Measurements from ENCODE around the gene PRDM16. TPM values are rescaled to one million over a fixed set of nuclear protein-coding genes. Genes with fewer than 3 reads are reported as not detected.

Gene PRDM16
- total RNA-seq, 1 donor from 2014 or later, result 21.4 TPM

DNA sequence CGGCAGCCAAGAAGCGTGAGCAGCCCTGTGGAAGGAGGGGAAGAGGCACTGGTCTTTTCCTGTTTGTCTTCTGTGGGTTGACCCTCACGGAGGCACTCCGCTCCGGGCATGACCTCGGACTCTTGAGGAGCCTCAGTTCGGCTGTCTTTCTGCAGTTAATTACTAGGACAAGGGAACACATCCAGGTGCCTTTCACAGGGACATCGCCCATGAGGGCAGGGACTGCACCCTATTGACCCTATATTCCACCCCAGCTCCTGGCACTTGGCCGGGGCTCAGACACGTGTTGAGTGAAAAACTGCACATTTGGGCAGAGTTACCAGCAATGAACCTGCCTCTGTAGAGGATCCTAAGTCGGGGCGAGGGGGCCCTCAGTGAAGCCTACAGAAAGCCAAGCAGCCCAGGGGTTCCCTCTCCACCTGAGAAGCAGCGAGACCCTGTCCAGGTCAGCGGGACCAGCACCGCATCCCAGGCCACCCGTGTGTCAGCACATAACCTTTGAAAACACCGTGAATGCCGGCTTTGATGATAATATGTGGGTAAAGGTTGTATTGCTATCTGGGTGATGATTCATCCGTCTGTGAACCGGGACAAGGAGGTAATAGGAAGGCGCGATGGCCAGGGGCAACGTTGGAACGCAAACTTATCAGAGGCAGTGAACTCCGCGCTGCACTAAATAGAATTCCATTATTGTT is 224.0 kb downstream of the PRDM16 start:
- H3K27ac Mint-ChIP-seq (ENCODE audit: unreplicated experiment), result no peak overlapping the region
- H3K4me1 Mint-ChIP-seq (ENCODE audit: unreplicated experiment), result no peaks in the 10 kb centered on the region
- H3K9me3 Mint-ChIP-seq (ENCODE audit: unreplicated experiment), result no peaks in the 10 kb centered on the region

DNA sequence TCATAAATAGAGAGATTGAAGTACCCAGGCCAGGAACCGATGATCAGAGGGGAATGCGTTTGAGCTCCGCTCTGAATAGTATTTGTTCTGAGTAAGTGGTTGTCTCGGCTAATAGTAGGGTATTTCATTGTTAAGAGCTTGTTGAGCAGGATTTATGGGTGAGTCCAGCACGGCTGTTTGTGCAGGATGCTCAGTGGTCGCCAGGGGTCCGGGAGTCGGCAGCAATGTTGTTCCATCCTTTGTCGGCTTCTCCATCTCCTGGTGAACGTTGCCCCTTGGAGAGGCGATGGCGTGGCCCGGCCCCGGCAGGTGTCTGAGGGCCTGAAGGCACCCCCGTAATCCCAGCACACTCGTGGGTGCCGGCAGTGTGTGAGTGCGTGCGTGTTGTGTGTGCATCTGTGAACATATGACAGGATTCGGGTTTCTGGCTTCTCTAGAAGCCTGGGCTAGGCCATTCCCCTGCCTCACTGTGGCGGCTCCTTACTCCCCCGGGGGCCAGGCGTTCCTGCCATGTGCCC is 224.6 kb downstream of the PRDM16 start:
- H3K36me3 Mint-ChIP-seq (ENCODE audit: low read depth, unreplicated experiment), result no peaks in the 10 kb centered on the region
- no peak overlapping the region for H3K27ac Mint-ChIP-seq (ENCODE audit: unreplicated experiment)
- H3K4me3 Mint-ChIP-seq (ENCODE audit: unreplicated experiment), result no peak overlapping the region
- no peaks in the 10 kb centered on the region for H3K4me1 Mint-ChIP-seq (ENCODE audit: unreplicated experiment)
- H3K9me3 Mint-ChIP-seq (ENCODE audit: unreplicated experiment), result no peaks in the 10 kb centered on the region
- H3K27me3 Mint-ChIP-seq (ENCODE audit: unreplicated experiment), result peaks cover 15% of the 10 kb centered on the region
- TF ChIP-seq CTCF (IDR thresholded peaks at IDR 0.05; ENCODE audit: unreplicated experiment), result no peak
- no peak for DNase-seq (ENCODE audit: low spot score)

More for the DNA sequence above, 224.0 kb downstream of the PRDM16 start:
- Mint-ChIP-seq H3K36me3 (ENCODE audit: low read depth, unreplicated experiment) (no peaks in the 10 kb centered on the region), H3K4me3 (ENCODE audit: unreplicated experiment) (no peak overlapping the region), H3K27me3 (ENCODE audit: unreplicated experiment) (peaks cover 17% of the 10 kb centered on the region)
- DNase-seq (ENCODE audit: low spot score), result no peak
- TF ChIP-seq CTCF (IDR thresholded peaks at IDR 0.05; ENCODE audit: unreplicated experiment), result no peak

- Mint-ChIP-seq H3K4me3 (ENCODE audit: unreplicated experiment) (no peak overlapping the region), H3K27ac (ENCODE audit: unreplicated experiment) (no peak overlapping the region), H3K27me3 (ENCODE audit: unreplicated experiment) (peaks cover 15% of the 10 kb centered on the region), H3K9me3 (ENCODE audit: unreplicated experiment) (no peaks in the 10 kb centered on the region), H3K4me1 (ENCODE audit: unreplicated experiment) (no peaks in the 10 kb centered on the region), H3K36me3 (ENCODE audit: low read depth, unreplicated experiment) (no peaks in the 10 kb centered on the region)
- no peak for TF ChIP-seq CTCF (IDR thresholded peaks at IDR 0.05; ENCODE audit: unreplicated experiment)
- no peak for DNase-seq (ENCODE audit: low spot score)
Measured at GRCh38 chr1:3294450-3294849, 225.4 kb downstream of the PRDM16 start.

- H3K9me3 Mint-ChIP-seq (ENCODE audit: unreplicated experiment), result no peaks in the 10 kb centered on the region
- H3K27me3 Mint-ChIP-seq (ENCODE audit: unreplicated experiment), result peaks cover 15% of the 10 kb centered on the region
- no peaks in the 10 kb centered on the region for H3K36me3 Mint-ChIP-seq (ENCODE audit: low read depth, unreplicated experiment)
- no peak overlapping the region for H3K27ac Mint-ChIP-seq (ENCODE audit: unreplicated experiment)
- H3K4me1 Mint-ChIP-seq (ENCODE audit: unreplicated experiment), result no peaks in the 10 kb centered on the region
- no peak overlapping the region for H3K4me3 Mint-ChIP-seq (ENCODE audit: unreplicated experiment)
- DNase-seq (ENCODE audit: low spot score), result no peak
- no peak for TF ChIP-seq CTCF (IDR thresholded peaks at IDR 0.05; ENCODE audit: unreplicated experiment)
Measured at GRCh38 chr1:3295846-3296245, 226.8 kb downstream of the PRDM16 start.

DNA sequence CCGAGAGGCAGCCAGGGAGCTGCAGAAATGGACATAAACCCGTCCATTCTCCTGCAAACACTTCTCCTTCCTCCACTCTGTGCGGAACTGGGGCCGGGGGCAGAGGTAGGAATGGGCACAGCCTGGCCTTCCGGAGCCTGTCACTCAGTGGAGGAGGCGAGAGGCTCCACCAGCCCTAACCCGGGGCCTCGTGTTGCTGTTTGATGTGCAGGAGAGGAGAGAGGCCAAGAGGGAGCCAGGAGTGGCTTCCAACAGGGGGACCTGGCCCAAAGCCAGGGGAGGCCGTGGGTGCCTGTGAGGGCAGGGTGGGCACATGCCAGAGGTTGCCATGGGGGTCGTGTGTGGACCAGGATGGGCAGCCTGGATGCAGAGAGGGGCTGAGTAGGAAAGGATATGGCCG is 227.3 kb downstream of the PRDM16 start:
- no peak for DNase-seq (ENCODE audit: low spot score)
- no peak for TF ChIP-seq CTCF (IDR thresholded peaks at IDR 0.05; ENCODE audit: unreplicated experiment)
- H3K4me1 Mint-ChIP-seq (ENCODE audit: unreplicated experiment), result no peaks in the 10 kb centered on the region
- no peak overlapping the region for H3K4me3 Mint-ChIP-seq (ENCODE audit: unreplicated experiment)
- H3K36me3 Mint-ChIP-seq (ENCODE audit: low read depth, unreplicated experiment), result no peaks in the 10 kb centered on the region
- peak overlapping the region; percentile 30 for H3K27ac Mint-ChIP-seq (ENCODE audit: unreplicated experiment)
- no peaks in the 10 kb centered on the region for H3K9me3 Mint-ChIP-seq (ENCODE audit: unreplicated experiment)
- peaks cover 15% of the 10 kb centered on the region for H3K27me3 Mint-ChIP-seq (ENCODE audit: unreplicated experiment)
